GM12878 (cell line): ENCODE results near the gene PRKG1. TPM values are rescaled to one million over a fixed set of nuclear protein-coding genes. Genes with fewer than 3 reads are reported as not detected.

Experiments
- ATAC-seq: fragments of 200-7000 bp; cut with Tn5 transposase; 3 replicates; pipeline ENCODE4 v1.9.1; 2020; ENCODE audit warnings: mild to moderate bottlenecking, moderate library complexity
- BruUV-seq: library from RNA; stranded (reverse); fragments of 400-500 nt; replicated peaks from 2 replicates; lab custom pipeline; 2021; lab: Mats Ljungman, UMichigan
- CTCF ChIA-PET: fragments of 300-600 bp; sonication (Branson Sonifier 250); formaldehyde crosslinking; extraction: SDS; loops from one replicate; lab custom pipeline; 2021; ENCODE audit warnings: inconsistent platforms; lab: Yijun Ruan, JAX
- POLR2A ChIA-PET: fragments of 350-600 bp; formaldehyde crosslinking; extraction: SDS; loops from one replicate; lab custom pipeline; 2021; ENCODE audit warnings: inconsistent platforms; lab: Charles Lee
- RAD21 ChIA-PET: fragments of 300-600 bp; sonication (Branson Sonifier 250); formaldehyde crosslinking; loops from one replicate; lab custom pipeline; 2023; ENCODE audit warnings: antibody characterized with exemption; ENCODE audit not compliant: unreplicated experiment; lab: Charles Lee
- SMC1A ChIA-PET: fragments of 300-600 bp; sonication (Branson Sonifier 250); formaldehyde crosslinking; loops from one replicate; lab custom pipeline; 2023; ENCODE audit not compliant: unreplicated experiment, uncharacterized antibody; lab: Charles Lee
- DNase-seq: peaks from one replicate; pipeline ENCODE4 v3.0.0-alpha.2; 2011; ENCODE audit warnings: low read depth, low spot score
- FAIRE-seq: peaks from 3 replicates; lab custom pipeline; 2011; peaks lifted over from hg19 to GRCh38; lab: Jason Lieb, UNC
- H2AFZ ChIP-seq: 2 replicates; pipeline ENCODE4 v1.6.0; 2011; ENCODE audit warnings: low read depth, low read length, control low read depth; ENCODE audit not compliant: control insufficient read depth
- H3K27ac ChIP-seq: 2 replicates; pipeline ENCODE4 v1.5.1; 2011; ENCODE audit warnings: control low read depth; ENCODE audit not compliant: control insufficient read depth, insufficient read depth
- H3K27me3 ChIP-seq, 2 experiments: replicated peaks in 1 of 2; 2 replicates each; pipeline versions ENCODE4 v1.6.0 to v1.6.1; 2011; ENCODE audit warnings: low read length in 1 of 2; ENCODE audit not compliant: control insufficient read depth in 2 of 2, insufficient read depth in 2 of 2
- H3K36me3 ChIP-seq, 2 experiments: 2 replicates each; pipeline ENCODE4 v1.5.1; 2011; ENCODE audit warnings: low read length in 1 of 2; ENCODE audit not compliant: control insufficient read depth in 2 of 2, insufficient read depth in 2 of 2
- H3K4me1 ChIP-seq: 2 replicates; pipeline ENCODE4 v1.6.1; 2011; ENCODE audit warnings: mild to moderate bottlenecking, low read length, moderate library complexity, mixed read lengths; ENCODE audit not compliant: control insufficient read depth, insufficient read depth
- H3K4me2 ChIP-seq: 2 replicates; pipeline ENCODE4 v1.6.0; 2011; ENCODE audit warnings: control low read depth; ENCODE audit not compliant: control insufficient read depth, insufficient read depth
- H3K4me3 ChIP-seq: fragments of 200-600 bp; sonication (generic); 2 replicates; pipeline ENCODE4 v1.5.1; 2016
- H3K79me2 ChIP-seq: 2 replicates; pipeline ENCODE4 v1.6.0; 2011; ENCODE audit warnings: low read length; ENCODE audit not compliant: control insufficient read depth, insufficient read depth
- H3K9ac ChIP-seq: 2 replicates; pipeline ENCODE4 v1.8.0; 2011; ENCODE audit warnings: low read length, control low read depth, mixed read lengths; ENCODE audit not compliant: control insufficient read depth, insufficient read depth
- H3K9me3 ChIP-seq: replicated peaks from 3 replicates; pipeline ENCODE4 v1.5.1; 2011; ENCODE audit warnings: mild to moderate bottlenecking, low read length; ENCODE audit not compliant: control insufficient read depth, insufficient read depth
- H4K20me1 ChIP-seq: 2 replicates; pipeline ENCODE4 v1.6.0; 2011; ENCODE audit not compliant: control insufficient read depth, insufficient read depth
- CHD2 ChIP-seq: IDR thresholded peaks from 2 replicates; pipeline ENCODE4 v1.6.1; 2011; ENCODE audit warnings: low read depth, low read length, improper control_type of control experiment, borderline replicate concordance
- E4F1 ChIP-seq: fragments of 450-650 bp; IDR thresholded peaks from 2 replicates; pipeline ENCODE4 v1.6.1; 2018; ENCODE audit warnings: borderline replicate concordance, mild to moderate bottlenecking; ENCODE audit not compliant: partially characterized antibody
- EGR1 ChIP-seq, 2 experiments: IDR thresholded peaks; 1 replicate in 1 of 2; 2 replicates in 1 of 2; pipeline ENCODE4 v1.6.1; 2011 to 2012; ENCODE audit warnings: low read depth in 2 of 2, low read length in 2 of 2, borderline replicate concordance in 1 of 2, mild to moderate bottlenecking in 1 of 2, moderate library complexity in 1 of 2
- HDGF ChIP-seq: fragments of 450-650 bp; IDR thresholded peaks from 2 replicates; pipeline ENCODE4 v1.6.1; 2016; ENCODE audit warnings: antibody characterized with exemption
- LARP7 ChIP-seq: fragments of 450-650 bp; IDR thresholded peaks from 2 replicates; pipeline ENCODE4 v1.6.1; 2017; ENCODE audit warnings: mild to moderate bottlenecking
- MEF2B ChIP-seq: fragments of 450-650 bp; IDR thresholded peaks from 2 replicates; pipeline ENCODE4 v1.6.1; 2018; ENCODE audit warnings: mild to moderate bottlenecking, moderate library complexity; ENCODE audit not compliant: partially characterized antibody, poor library complexity, severe bottlenecking
- NR2C1 ChIP-seq: fragments of 450-650 bp; IDR thresholded peaks from 2 replicates; pipeline ENCODE4 v1.6.1; 2017; ENCODE audit warnings: antibody characterized with exemption, mild to moderate bottlenecking, moderate library complexity
- PAX5 ChIP-seq: IDR thresholded peaks from 2 replicates; pipeline ENCODE4 v1.6.1; 2011; ENCODE audit warnings: low read depth, low read length, borderline replicate concordance
- RELA ChIP-seq: fragments of 450-650 bp; IDR thresholded peaks from 2 replicates; pipeline ENCODE4 v1.8.0; 2014; ENCODE audit warnings: borderline replicate concordance; ENCODE audit not compliant: partially characterized antibody
- SREBF2 ChIP-seq: IDR thresholded peaks from 2 replicates; pipeline ENCODE4 v1.6.1; 2012; ENCODE audit warnings: mild to moderate bottlenecking, low read length
- TBL1XR1 ChIP-seq: IDR thresholded peaks from 2 replicates; pipeline ENCODE4 v1.6.1; 2012; ENCODE audit warnings: low read depth, low read length, improper control_type of control experiment
- WGBS: methylation state at CpG from one replicate; pipeline ENCODE4 v1.1.6; 2016; ENCODE audit warnings: low lambda C conversion rate; ENCODE audit not compliant: insufficient replicate concordance, insufficient coverage; ENCODE audit errors: missing lambda C conversion rate; 5-methylcytosine and 5-hydroxymethylcytosine counted together
- in situ Hi-C: fragments of 300-500 bp; cut with MboI; formaldehyde crosslinking; loops from 9 replicates; pipeline ENCODE4 v1.14.3; 2018; ENCODE audit warnings: mixed read lengths
- intact Hi-C: fragments of 100-400 bp; cut with micrococcal nuclease; formaldehyde crosslinking; loops from one replicate; pipeline ENCODE4 v1.14.2; 2022; ENCODE audit not compliant: unreplicated experiment
- polyA plus RNA-seq, 11 experiments: library from polyadenylated mRNA; depleted of rRNA in 4 of 11; unstranded in 6 of 11; stranded (reverse) in 5 of 11; fragments of >200 nt; fragmentation: Nextera tagmentation in 4 of 11; fragmentation: Illumina TruSeq in 1 of 11; extraction: Ambion mirVana in 4 of 11; extraction: Trizol in 1 of 11; gene quantifications; 1 replicate in 1 of 11; 2 replicates in 10 of 11; pipeline versions ENCODE4 v1.2.1 to v1.2.3, GENCODE V29; 2011 to 2016; ENCODE audit warnings: inconsistent platforms in 2 of 11, missing spikeins in 2 of 11, low read depth in 1 of 11
- total RNA-seq, 4 experiments: library from RNA; depleted of rRNA in 3 of 4; stranded (reverse); fragments of >200 nt in 3 of 4; fragmentation: Illumina TruSeq in 1 of 4; extraction: Trizol in 1 of 4; gene quantifications; 2 replicates each; pipeline versions ENCODE4 v1.2.1 to v1.2.3, GENCODE V29; 2013 to 2021
- TF ChIP-seq, protein P1 (sequence below): IDR thresholded peaks from 2 replicates; pipeline ENCODE4 v1.6.1; 2011; ENCODE audit warnings: mild to moderate bottlenecking, low read depth, low read length, moderate library complexity; ENCODE audit not compliant: insufficient replicate concordance

The PRKG1 gene
- total and polyA plus RNA-seq, 10 of the 15 experiments (the other 5 are each of a cell fraction or from before 2014, with no cell fraction given): 0.04 to 0.05 TPM; not detected in 8

DNA sequence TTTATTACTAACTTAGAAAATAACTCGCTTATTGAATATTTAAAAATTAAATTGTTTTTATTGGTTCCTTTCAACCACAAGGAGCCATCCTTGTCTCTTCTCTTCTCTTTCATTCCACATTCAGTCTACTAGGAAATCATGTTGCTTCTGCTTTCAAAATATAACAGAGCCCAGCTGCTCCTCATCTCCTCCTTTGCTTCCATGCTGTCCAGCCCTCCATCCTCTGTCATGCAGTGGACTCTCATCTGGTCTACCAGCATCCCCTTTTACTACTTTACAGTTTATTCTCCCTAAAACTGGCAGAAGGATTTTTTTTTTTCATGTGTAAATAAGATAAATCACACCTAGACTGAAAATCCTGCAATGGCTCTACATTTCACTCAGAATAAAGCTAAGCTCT is 823.3 kb downstream of the PRKG1 start:
- WGBS: 0% methylated on average over 1 of the region's 1 CpG
- no peaks in the 10 kb centered on the region for H3K4me1 ChIP-seq
- DNase-seq: no peak
- RAD21 ChIA-PET: no interaction called here
- H3K4me2 ChIP-seq: no peak overlapping the region
- no peaks in the 10 kb centered on the region for H3K9me3 ChIP-seq
- TF ChIP-seq TBL1XR1 (no peak), PAX5 (no peak), E4F1 (no peak), LARP7 (no peak), MEF2B (no peak), CHD2 (no peak), HDGF (no peak), EGR1 (IDR thresholded peaks at IDR 0.05; ENCODE audit: borderline replicate concordance in 1 of 2, low read depth in 2 of 2, low read length in 2 of 2) (no peak), NR2C1 (no peak), SREBF2 (no peak), RELA (no peak)
- TF ChIP-seq, protein P1, sequence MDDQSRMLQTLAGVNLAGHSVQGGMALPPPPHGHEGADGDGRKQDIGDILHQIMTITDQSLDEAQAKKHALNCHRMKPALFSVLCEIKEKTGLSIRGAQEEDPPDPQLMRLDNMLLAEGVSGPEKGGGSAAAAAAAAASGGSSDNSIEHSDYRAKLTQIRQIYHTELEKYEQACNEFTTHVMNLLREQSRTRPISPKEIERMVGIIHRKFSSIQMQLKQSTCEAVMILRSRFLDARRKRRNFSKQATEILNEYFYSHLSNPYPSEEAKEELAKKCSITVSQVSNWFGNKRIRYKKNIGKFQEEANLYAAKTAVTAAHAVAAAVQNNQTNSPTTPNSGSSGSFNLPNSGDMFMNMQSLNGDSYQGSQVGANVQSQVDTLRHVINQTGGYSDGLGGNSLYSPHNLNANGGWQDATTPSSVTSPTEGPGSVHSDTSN: no peak
- TF ChIP-seq, all 136 proteins: peak for 0
- intact Hi-C loops (no loop called here), in situ Hi-C loops (no loop called here)
- SMC1A ChIA-PET: no interaction called here
- no peak overlapping the region for H2AFZ ChIP-seq
- no peaks in the 10 kb centered on the region for H3K27me3 ChIP-seq
- POLR2A ChIA-PET: no interaction called here
- FAIRE-seq (no peak), ATAC-seq (no peak)
- no peaks in the 10 kb centered on the region for H4K20me1 ChIP-seq
- H3K9ac ChIP-seq: no peak overlapping the region
- no peak overlapping the region for H3K4me3 ChIP-seq
- no peaks in the 10 kb centered on the region for H3K79me2 ChIP-seq
- no TSS peak for BruUV-seq
- H3K27ac ChIP-seq: no peak overlapping the region
- H3K36me3 ChIP-seq: no peaks in the 10 kb centered on the region
- CTCF ChIA-PET: no interaction called here
